ENCODE data around the gene GPATCH2L.

The GPATCH2L gene

DNA sequence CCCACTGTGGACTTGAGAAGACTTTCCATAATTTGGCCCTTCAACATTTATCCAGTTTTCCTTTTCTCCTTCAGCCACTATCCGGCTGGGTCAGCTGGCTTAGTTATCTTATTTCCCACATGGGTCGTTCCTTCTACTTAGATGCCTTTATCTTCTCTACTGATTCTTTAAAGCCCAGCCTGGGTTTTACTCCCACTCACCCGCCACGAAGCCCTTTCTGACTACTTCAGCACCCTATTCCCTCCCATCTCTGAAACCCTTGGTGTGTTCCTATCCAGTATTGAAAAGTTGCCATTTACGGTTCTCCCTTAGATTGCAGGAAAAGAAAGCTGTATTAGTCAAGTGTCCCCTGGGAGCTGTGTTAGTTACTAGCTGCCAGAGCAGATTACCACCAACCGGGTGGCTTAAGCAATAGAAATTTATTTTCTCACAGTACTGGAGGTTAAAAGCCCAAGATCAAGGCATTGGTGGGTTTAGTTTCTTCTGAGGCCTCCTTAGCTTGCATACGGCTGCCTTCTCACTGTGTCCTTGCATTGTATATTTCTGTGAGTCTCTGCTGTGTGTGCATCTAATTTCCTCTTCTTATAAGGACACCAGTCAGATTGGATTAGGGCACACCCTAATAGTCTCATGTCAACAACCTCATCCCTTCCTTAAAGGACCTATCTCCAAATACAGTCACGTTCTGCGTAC is 105.5 kb downstream of the GPATCH2L start:
- peak; percentile 37 for DNase-seq (ENCODE audit: low read depth)

DNA sequence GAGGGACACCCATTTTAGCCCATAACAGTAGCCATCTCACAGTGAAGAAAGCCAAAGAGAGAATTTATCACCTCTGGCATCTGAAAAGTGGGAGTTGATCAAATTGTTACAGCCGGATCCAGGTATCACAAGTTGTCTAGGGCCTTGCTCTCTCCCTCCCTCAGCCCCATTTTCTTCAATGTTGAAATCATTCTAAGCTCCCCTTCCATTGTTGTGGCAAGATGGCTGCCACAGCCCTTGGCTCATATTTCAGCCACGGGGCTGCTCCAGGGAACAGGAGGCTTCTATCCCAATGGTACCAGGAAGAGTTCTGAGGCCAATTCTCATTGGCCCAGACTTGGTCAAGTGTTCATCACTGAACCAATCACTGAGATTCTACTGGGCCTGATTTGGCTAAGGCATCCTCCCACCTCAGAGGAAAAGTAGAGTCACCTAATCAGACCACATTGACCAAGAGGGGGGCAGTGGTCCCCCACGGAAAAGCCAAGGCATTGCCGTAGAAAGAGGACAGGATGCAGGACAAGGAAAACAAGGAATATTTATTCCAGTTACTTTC is 106.2 kb downstream of the GPATCH2L start:
- DNase-seq (ENCODE audit: low read depth): no peak

GRCh38 chr14:76259029-76259735 is 107.5 kb downstream of the GPATCH2L start:
- no peak for DNase-seq (ENCODE audit: low read depth)

DNA sequence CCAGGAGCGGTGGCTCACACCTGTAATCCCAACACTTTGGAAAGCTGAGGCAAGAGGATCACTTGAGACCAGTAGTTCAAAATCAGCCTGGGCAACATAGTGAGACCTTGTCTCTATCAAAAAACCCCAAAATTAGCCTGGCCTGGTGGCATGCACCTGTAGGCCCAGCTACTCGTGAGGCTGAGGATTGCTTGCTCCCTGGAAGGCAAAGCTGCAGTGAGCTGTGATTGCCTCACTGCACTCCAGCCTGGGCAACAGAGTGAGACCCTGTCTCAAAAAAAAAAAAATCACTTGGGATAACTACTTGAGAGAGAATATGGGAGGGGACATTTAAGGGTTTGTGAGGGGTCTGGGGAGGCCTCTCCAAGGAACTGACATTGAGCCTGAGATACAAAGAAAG is 109.0 kb downstream of the GPATCH2L start:
- DNase-seq (ENCODE audit: low read depth): no peak

DNA sequence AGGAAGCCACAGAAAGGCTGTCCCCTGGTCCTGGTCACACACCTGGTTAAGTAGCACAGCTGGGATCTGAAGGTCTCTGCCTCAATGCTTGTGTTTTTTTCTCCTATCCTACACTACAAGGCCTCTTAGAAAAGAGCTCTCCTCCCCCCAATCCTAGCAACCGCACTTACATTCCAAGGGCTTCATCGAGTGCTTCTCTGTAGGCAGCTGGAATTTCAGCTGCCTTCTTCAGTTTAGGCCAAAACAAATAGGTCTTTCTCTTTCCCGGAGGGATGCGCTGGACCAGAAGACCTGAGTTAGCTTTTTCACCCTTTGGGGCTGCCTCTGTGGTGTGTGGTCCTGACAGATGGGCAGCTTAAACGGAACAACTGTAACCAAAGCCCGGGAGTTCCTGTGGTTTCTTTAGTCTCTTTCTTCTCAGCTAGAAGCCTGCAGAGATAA is 109.7 kb downstream of the GPATCH2L start:
- DNase-seq (ENCODE audit: low read depth): no peak

DNA sequence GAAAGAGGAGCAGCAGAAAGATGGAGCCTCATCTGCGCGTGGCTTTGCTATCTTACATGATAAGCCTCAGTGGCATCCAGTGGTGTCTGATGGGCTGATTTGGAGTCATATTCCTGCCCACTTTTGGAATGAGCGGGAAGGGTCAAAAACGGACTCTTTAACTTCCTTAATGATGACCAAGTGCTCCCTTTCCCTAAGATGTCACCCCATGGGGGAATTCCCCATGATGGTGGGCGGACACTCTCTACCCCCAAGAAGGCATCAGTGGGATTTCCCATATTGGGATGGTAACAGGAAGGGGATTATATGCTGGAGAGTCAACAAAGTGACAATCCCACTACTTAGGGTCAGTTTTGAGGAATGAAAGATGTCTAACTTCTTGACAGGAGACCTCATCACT is 110.9 kb downstream of the GPATCH2L start:
- DNase-seq (ENCODE audit: low read depth): no peak
